Head of caudate nucleus (tissue), 42 donors: ENCODE data around the gene ATP6V1A.

Experiments
- DNase-seq, 42 donors: peaks; one replicate each; pipeline versions ENCODE4 v3.0.0 to v3.0.0-alpha.2; 2020 to 2021; ENCODE audit warnings: mixed read lengths in 7 of 42
- intact Hi-C: fragments of 100-400 bp; cut with DNase I; formaldehyde crosslinking; loops from one replicate; pipeline ENCODE4 v1.15.0; 2022

ATP6V1A gene

DNA sequence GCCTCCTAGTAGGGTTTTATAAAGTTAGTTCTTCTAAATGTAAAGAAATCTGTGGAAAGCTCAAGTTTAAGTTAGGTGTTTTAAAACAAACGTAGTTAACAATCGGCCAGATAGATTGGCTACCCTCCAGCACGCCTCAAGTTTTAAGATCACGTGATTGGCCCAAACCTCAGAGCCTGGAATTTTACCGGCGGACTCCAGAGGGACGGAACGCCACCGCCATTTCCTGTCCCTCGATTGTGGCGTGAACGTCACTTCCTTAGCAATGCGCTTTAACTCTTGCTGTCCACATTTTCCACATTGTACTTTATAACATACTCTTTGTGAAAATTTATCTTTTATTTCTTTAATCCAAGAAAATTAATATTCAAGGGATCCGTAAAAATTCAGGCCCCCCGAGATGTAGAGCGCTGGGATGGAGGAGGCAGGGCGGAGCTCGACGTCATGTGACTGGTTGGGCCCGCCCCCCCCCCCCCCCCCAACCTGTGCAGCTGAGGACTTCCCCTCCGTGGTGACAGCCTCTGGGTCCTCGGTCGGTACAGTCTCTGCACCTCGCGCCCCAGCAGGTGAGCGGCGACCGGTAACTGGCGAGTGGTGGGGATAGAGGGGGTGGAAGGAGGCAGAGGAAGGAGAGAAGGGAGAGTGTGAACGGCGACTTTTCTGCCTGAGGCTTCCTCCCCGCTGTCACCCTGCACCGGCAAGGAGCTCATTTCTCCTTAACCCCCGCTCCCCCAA, at the start of gene ATP6V1A:
ATP6V1A (plus strand) TSS at position 488 of the 735 bp plus-strand sequence. CDS start 31,719 bp downstream, outside the sequence.
- DNase-seq, result peak; percentile 84 to 97 (median 93)
- intact Hi-C loops, result loop anchor here (2.0 kb wide), 1 partner anchor 50 kb away; the partner anchor contains the start of gene USF3

DNA sequence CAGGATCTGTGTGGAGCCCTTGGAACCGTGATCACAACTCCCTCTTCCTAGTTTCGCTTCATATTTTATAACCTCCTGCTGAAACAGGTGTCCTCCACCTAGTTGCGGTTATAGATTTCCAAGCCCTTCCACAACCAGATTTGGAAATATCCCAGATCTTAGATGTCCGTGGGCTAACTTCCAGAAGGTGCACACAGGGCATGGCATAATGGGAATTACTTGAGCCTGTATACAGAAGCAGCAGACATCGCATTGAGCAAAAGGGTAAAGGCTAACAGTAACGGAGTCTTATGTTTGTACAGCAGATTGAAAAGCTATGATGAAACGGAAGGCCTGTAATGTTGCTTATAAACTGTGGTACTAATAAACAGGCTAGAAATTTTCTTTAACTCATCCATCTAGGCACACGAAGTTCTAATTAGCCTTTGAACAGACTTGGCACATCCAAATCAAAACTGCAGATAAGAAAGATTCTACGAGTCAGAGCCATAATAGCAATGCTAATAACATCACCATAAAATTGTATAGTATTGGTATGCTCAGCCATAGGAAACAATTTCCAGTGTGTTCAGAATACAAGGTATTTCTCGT, 49.2 kb upstream of the ATP6V1A start:
- intact Hi-C loops, result loop anchor here (2.0 kb wide), 1 partner anchor 49 kb away; the partner anchor contains the start of genes ATP6V1A and NAA50
- DNase-seq, result peak in 1 of 42 donors; percentile 6

DNA sequence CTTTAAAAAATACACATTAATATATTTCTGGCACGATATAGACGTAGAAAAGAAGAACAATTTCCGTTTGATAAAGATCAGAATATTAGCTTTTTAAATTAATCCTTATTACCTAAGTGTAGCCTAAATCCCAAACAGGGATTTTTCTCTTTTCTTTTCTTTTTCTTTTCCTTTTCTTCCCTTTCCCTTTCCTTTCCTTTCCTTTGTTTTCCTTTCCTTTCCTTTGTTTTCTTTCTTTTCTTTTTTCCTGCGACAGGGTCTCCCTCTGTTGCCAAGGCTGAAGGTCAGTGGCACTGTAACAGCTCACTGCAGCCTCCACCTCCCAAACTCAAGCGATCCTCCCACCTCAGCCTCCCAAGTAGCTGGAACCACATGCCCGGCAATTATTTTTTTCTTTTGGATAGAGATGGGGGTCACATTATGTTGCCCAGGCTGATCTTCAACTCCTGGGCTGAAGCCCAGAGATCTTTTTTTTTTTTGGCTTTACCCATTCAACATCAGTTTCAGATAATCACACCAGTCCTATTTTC, 48.6 kb upstream of the ATP6V1A start:
- intact Hi-C loops, result no loop called here
- DNase-seq, result no peak

DNA sequence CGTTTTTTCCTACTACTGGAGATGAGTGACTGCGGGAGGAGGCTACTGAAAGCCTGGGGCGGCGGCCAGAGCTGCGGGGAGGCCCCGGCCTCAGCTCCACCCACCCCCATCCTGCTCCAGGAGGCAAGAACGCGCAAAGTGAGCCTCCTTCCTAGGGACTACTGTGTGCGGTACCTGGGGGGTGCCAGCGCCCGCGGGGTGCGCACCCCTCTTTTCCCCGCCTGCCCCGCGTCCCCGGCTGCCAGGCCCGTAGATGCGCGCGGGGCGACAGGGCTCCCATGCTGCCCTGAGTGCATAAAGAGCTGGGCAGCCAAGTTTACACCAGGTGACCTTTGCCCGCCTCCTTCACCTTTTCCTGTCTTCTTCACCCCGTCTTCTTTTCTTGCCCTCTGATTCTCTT, 47.9 kb upstream of the ATP6V1A start:
- intact Hi-C loops, result no loop called here
- peak in 6 of 42 donors; percentile 3 to 24 (median 13) for DNase-seq

DNA sequence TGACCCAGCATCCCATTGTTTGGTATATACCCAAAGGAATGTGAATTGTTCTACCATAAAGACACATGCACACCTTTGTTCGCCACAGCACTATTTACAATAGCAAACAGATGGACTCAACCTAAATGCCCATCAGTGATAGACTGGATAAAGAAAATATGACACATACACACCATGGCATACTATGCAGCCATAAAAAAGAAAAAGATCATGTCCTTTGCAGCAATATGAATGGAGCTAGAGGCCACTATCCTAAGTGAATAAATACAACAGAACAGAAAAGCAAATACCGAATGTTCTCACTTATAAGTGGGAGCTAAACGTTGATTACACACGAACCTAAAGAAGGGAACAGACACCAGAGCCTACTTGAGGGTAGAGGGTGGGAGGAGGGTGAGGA, 39.0 kb upstream of the ATP6V1A start:
- no peak for DNase-seq
- intact Hi-C loops, result no loop called here

DNA sequence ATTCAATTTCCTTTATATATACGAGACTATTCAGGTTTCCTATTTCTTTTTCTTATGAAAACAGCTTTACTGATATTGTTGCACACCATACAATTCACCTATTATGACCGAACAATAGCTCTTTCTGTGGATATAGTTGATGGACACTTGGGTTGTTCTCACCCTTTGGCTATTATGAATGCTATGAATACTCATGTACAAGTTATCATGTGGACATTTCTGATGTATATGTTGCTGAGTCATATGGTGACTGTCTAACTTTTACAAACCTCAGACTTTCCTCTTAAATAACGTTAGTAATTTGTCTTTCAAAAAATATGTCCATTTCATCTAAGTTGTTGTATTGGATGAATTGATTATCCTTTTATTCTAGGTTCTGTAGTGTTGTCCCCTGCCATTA, 34.7 kb upstream of the ATP6V1A start:
- intact Hi-C loops, result no loop called here
- no peak for DNase-seq

DNA sequence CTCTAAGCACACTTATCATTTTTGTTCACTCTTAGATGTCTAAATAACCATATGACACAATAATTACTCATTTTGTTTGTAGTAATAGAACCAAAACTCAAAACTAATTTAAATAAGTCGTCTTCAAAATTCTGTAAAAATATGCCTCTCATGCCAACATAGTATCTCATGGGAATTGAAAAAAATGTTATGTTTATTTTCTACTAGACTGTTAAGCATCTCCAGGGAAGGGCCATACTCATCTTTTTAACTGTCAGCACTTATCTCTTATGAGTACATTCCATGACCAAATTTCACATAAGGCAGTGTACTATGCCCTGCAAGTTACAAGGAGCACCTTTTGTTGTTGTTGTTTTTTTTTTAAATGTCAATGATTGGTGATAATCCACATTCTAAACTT, 32.1 kb upstream of the ATP6V1A start:
- no peak for DNase-seq
- intact Hi-C loops, result no loop called here

DNA sequence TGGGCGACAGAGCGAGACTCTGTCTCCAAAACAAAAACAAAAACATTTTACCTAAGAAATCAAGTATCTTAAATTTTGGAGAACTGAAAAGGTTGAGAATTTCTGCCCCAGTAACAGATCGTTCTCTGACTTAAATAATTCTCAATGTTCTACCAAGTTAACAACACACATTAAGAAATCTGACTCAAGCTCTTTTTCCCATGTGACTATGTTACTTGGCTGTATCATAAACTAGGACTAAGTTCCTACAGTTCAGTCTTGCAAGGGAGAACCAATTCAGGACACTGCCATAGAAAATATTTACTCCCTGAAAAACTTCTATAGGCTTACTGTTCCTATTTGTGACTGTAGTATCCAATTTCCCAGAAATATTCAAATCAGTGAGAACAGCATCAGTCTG, 29.5 kb upstream of the ATP6V1A start:
- intact Hi-C loops, result no loop called here

DNA sequence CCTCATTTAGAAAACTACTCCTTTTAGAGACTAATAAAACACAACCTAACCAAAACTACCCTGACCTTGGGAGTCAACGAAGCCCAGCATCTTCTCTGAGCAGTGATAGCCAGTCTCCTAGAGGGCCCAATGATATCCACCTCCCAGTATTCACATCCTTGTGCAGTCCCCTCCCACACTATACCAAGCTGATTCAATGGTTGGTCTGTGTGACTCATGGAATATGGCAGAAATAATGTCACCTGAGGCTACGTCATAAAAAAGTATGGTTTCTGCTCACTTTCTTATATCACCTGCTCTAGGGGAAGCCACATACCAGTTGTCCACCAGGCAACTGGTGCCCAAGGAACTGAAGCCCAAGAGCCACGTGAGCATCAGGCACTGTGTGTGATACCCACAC, 29.0 kb upstream of the ATP6V1A start:
- intact Hi-C loops, result no loop called here
- DNase-seq, result no peak

More for the DNA sequence above, 29.5 kb upstream of the ATP6V1A start:
- DNase-seq, result no peak

DNA sequence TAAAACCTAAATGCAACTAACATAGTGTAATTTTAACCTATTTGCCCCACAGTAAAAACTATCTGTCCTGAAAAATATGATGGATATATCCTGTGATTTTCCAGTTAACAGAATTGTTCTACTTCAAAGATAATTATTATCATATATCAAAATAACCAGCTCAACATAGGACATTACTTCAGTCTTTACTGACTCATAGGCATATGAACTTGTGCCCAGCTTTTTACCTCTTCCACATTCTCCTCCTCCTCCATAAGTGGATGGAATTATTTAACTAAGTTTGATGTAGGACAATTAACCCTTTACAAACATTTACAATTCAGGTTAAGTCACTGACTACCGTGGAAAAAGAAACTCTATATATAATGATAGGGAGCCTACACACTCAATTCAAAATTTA, 27.5 kb upstream of the ATP6V1A start:
- intact Hi-C loops, result no loop called here
- no peak for DNase-seq

DNA sequence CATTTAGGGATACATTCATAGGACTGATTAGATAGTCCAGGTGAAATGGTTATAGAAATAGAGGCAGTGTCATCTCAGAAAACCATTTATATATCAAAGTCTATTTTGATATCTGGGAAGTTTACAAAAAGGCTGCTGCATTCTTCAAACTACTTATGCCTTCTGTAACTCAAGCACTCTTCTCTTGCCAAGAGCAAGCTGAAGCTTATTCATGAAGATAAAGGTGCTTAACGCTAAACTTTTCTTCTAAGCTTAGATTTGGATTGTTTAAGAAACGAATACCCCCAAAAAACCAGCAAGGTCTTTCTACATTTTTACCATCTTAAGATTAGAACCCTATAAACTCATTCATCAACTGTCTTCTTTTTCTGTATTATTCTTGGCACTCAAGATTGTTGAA, 27.1 kb upstream of the ATP6V1A start:
- intact Hi-C loops, result no loop called here
- no peak for DNase-seq

DNA sequence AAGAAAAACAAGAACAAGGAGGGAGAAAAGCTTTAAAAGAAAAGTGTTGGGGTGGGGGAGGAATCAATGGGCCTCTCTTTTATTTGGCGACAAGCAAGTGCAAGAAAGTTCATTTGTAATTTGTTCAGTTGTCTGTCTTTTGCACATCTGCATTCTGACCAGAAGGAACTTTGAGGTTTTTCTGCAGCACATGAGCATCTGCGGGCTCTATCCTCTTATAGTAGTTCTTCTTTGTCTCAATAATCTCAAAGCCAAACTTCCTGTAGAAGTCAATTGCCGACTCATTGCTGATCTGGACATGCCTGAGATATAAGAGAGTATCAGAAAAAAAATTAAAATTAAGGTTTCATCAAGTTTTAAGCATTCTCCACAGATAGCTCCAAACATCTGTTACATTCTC, 25.2 kb upstream of the ATP6V1A start:
- no peak for DNase-seq
- intact Hi-C loops, result no loop called here

DNA sequence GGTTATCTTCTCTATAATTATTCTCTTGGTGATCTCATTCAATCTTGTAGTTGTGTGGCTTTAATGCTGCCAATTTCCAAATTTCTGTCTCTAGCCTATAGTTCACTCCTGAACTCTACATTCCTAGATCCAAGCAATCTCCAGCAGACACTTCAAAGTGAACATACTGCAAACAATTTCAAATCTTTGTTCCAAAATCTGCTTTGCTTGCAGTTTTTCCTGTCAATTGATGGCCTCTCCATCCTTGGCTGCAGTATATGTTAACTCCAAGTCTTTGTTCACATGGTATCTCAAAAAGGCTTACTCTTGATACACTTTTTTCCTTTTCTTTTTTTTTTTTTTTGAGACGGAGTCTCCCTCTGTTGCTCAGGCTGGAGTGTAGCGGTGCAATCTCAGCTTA, 18.2 kb upstream of the ATP6V1A start:
- intact Hi-C loops, result no loop called here
- no peak for DNase-seq

DNA sequence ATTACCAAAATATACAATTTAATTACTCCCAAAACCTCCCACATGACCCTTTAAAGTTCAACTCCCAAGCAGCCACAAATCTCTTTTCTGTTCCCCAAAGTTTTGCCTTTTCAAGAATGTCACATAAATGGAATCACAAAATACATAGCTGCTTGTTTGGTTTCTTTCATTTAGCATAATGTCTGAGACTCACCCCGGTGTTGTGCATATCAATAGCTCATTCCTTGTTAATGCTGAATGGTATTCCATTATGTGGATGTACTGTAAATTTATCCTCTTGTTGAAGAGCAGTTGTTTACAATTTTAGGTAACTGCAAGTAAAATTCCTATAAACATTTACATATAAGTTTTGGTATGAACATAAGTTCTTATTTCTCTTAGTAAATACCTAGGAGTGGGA, 16.3 kb upstream of the ATP6V1A start:
- DNase-seq, result no peak
- intact Hi-C loops, result no loop called here

DNA sequence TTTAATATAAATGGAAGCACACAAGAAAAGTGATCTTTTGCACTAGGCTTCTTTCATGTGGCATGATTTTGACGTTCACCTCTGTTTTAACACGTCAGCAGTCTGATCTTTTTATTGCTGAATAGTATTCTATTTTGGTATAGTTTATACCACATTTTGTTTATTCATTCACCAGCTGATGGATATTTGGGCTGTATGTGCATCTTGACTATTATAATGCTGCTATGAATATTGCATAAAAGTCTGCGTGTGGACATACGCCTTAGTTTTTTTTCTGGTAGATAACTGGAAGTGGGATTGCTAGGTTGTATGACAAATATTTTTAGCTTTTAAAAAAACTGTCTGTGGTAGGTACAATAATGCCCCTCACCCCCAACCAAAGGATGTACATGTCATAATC, 15.1 kb upstream of the ATP6V1A start:
- no peak for DNase-seq
- intact Hi-C loops, result no loop called here

DNA sequence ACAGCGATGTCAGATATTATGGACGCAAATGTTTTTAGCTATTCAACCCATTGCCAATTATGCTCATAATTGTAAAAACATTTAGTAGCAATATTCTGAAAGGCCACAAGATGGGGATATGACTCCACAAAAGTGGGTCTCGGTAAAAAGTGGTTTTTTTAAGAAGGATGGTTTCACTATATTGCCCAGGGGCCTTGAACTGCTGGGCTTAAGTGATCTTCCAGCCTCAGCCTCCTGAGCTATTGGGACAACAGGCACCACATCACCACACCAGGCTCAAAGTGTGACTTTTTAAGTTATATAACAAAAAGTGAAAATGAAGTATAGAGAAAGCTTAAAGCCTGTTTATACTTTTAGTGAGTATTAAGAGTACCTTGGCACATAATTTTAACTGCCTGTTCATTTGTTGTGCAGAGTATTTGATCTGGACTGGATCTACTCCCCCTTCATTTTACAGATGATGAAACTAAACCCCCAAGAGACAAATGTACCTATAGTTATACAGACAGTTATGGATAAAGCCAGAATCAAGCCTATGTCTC, 10.2 kb upstream of the ATP6V1A start:
- intact Hi-C loops, result no loop called here
- peak in 2 of 42 donors; percentile 7 to 56 for DNase-seq

DNA sequence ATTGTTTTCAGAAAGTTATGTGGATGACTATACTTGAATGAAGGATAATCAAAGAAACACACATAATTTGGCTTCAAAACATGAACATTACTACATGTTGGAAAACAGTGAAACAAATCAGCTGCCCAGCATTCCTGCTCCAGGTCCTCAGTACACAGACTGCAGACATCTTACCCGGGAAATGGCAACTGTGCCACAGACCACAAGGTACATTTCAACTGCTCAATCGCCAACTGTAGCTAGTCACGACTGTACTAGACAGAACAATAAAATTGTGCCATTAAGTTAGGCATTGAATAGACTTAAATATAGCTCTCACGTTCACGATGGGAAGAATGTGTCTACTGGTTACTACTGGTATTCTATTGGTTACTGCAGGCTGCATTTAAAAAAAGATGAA, 5.7 kb upstream of the ATP6V1A start:
- intact Hi-C loops, result loop anchor here (5.0 kb wide), 1 partner anchor 316 kb away; the partner anchor contains the start of genes CCDC191 and QTRT2
- no peak for DNase-seq

DNA sequence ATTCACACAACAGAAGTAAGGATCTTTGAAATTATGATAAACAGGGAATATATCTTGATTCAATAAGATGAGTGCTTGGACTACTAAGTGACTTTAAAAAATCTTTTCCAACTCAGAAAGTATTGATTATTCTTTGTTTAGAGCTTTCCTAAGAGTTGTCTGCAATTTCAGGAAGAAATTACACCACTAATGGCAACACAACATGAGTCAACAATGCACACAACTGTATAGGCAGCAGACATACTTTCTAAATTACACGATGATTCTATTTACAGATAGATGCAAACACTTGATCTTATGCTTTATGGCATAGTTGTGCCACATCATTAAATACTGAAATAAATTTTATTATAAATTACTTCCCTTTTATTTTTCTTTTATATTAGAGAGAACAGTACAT, 5.2 kb upstream of the ATP6V1A start:
- no peak for DNase-seq
- intact Hi-C loops, result loop anchor here (5.0 kb wide), 1 partner anchor 316 kb away; the partner anchor contains the start of genes CCDC191 and QTRT2

DNA sequence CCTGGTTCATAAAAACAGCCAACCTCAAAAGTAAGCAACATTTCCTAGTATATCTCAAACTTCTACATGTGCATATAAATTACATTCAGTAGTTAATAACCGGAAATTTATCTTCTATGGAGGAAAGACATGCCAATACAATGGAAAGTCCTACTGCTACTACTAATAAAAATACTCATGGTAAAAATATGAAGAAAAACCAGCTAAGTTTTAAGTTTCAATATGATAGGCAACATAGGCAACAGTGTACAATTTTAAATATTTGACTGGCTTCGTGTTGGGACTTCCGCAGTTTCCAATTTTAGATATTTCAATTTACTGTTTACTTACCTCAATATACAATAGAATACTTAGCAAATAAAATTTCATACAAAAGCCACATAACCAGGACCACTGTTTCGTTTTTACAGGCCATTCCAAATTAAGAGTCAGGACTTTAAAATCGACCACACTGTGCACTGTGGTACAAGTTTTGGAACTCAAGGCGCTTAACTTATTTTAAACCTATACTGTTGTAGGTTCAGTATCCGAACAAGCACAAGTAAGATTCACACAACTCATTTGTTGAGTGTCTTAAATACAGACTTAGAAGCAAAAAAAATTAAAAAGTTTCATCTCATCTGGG, 3.7 kb upstream of the ATP6V1A start:
- intact Hi-C loops, result loop anchor here (5.0 kb wide), 1 partner anchor 314 kb away; the partner anchor contains the start of genes CCDC191 and QTRT2
- DNase-seq, result no peak
